OCI-LY3 (cell line): ENCODE data around the gene VSIG10L2.

ENCODE experiments used
- H2AFZ ChIP-seq: fragments of 200-600, 300-600 bp; shearing (Covaris generic); 2 replicates; pipeline ENCODE4 v1.6.0; 2014; ENCODE audit warnings: antibody characterized with exemption, low read depth, low read length
- H3K27ac ChIP-seq: fragments of 200-600, 300-600 bp; sonication (generic); 2 replicates; pipeline ENCODE4 v1.5.1; 2014; ENCODE audit warnings: mild to moderate bottlenecking, low read length, moderate library complexity, mixed read lengths
- H3K27me3 ChIP-seq: fragments of 200-600, 300-600 bp; sonication (generic); 2 replicates; pipeline ENCODE4 v1.6.1; 2014; ENCODE audit warnings: low read depth, low read length, mixed read lengths
- H3K36me3 ChIP-seq: fragments of 200-600, 300-600 bp; sonication (generic); replicated peaks from 2 replicates; pipeline ENCODE3; 2014; ENCODE audit warnings: low read depth, low read length, mixed read lengths
- H3K4me1 ChIP-seq: fragments of 300-600, 200-600 bp; sonication (generic); 2 replicates; pipeline ENCODE4 v1.6.1; 2014; ENCODE audit warnings: low read length, mixed read lengths
- H3K4me2 ChIP-seq: fragments of 200-600, 300-600 bp; sonication (generic); 2 replicates; pipeline ENCODE4 v1.6.1; 2014; ENCODE audit warnings: low read length, mixed read lengths
- H3K4me3 ChIP-seq: fragments of 300-600, 200-600 bp; sonication (generic); 2 replicates; pipeline ENCODE4 v1.5.1; 2014; ENCODE audit warnings: antibody characterized with exemption, mild to moderate bottlenecking, low read length, moderate library complexity
- H3K79me2 ChIP-seq: fragments of 300-600, 200-600 bp; shearing (Covaris generic); 2 replicates; pipeline ENCODE4 v1.6.1; 2014; ENCODE audit warnings: mild to moderate bottlenecking, low read length, mixed read lengths
- H3K9ac ChIP-seq: fragments of 300-600, 200-600 bp; shearing (Covaris generic); 2 replicates; pipeline ENCODE4 v1.6.0; 2014; ENCODE audit warnings: mild to moderate bottlenecking, low read length, moderate library complexity
- H3K9me3 ChIP-seq: fragments of 200-600, 300-600 bp; shearing (Covaris generic); 2 replicates; pipeline ENCODE4 v1.6.1; 2014; ENCODE audit warnings: low read length, mixed read lengths; ENCODE audit not compliant: insufficient read depth
- H4K20me1 ChIP-seq: fragments of 200-600, 300-600 bp; sonication (generic); 2 replicates; pipeline ENCODE4 v1.6.1; 2016; ENCODE audit warnings: low read length, mixed read lengths; ENCODE audit not compliant: insufficient read depth
- EZH2phosphoT487 ChIP-seq: fragments of 200-600 bp; shearing (Covaris generic); IDR thresholded peaks from 2 replicates; pipeline ENCODE4 v1.6.1; 2018; ENCODE audit warnings: antibody characterized with exemption, mixed run types, low read depth
- TF ChIP-seq, protein P1 (sequence below): fragments of 200-600, 300-600 bp; sonication (generic); IDR thresholded peaks from 2 replicates; pipeline ENCODE4 v1.5.1; 2014; ENCODE audit warnings: antibody characterized with exemption, low read length, low read depth

Gene VSIG10L2

DNA sequence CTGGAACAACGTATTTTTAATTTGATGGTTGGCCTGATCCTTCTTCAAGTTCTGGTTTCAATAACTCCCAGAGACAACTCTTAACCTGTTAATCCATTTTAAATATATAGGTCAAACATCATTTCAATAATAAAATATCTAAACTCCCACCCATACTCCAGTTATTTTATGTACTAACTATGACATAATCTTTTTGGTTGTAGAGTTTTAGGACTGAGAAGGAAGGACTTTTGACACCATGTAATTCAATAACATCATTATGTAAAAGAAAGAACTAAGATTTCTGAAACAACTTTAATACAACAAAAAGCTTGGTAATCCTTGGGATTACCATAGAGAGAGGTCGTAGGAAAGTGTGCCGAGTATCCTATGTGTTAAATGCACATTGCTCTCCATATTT is 31.5 kb downstream of the VSIG10L2 start:
- no peak overlapping the region for H3K9ac ChIP-seq
- no peaks in the 10 kb centered on the region; the same call in 1 of the 2 replicates for H4K20me1 ChIP-seq
- H3K27ac ChIP-seq, result no peak overlapping the region
- H3K9me3 ChIP-seq, result no peaks in the 10 kb centered on the region
- H3K4me3 ChIP-seq, result no peak overlapping the region
- H3K27me3 ChIP-seq, result no peaks in the 10 kb centered on the region
- no peak overlapping the region for H3K4me2 ChIP-seq
- H3K79me2 ChIP-seq, result no peaks in the 10 kb centered on the region
- no peak overlapping the region for H2AFZ ChIP-seq
- H3K4me1 ChIP-seq, result no peaks in the 10 kb centered on the region
- TF ChIP-seq EZH2phosphoT487, result no peak
- TF ChIP-seq, protein P1, sequence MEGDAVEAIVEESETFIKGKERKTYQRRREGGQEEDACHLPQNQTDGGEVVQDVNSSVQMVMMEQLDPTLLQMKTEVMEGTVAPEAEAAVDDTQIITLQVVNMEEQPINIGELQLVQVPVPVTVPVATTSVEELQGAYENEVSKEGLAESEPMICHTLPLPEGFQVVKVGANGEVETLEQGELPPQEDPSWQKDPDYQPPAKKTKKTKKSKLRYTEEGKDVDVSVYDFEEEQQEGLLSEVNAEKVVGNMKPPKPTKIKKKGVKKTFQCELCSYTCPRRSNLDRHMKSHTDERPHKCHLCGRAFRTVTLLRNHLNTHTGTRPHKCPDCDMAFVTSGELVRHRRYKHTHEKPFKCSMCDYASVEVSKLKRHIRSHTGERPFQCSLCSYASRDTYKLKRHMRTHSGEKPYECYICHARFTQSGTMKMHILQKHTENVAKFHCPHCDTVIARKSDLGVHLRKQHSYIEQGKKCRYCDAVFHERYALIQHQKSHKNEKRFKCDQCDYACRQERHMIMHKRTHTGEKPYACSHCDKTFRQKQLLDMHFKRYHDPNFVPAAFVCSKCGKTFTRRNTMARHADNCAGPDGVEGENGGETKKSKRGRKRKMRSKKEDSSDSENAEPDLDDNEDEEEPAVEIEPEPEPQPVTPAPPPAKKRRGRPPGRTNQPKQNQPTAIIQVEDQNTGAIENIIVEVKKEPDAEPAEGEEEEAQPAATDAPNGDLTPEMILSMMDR, result no peak
- H3K36me3 ChIP-seq, result no peaks in the 10 kb centered on the region

DNA sequence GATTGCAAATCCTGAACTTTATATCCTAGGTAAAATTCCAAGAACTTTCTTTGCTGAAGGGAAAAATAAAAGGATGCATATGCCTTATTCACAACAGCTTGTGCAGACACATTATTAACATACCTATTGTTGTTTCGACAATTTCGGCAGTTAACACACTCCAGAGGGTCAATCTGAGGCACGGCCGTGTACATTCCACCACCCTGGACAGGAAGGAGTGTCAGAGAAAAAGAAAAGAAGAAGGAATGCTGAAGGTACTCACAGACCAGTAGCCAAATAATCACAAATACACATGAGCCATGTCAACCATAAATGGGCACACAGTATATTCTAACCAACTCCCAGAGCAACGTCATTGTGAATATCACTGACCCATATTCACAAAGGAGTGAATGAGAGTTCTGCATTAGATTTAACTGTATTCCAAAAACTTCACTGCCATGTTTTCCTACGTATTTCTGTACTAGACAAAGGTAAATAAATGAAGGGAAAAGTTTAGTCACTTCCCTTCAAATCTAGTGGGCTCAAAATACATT is 32.4 kb downstream of the VSIG10L2 start:
- Histone ChIP-seq H3K79me2 (no peaks in the 10 kb centered on the region), H2AFZ (no peak overlapping the region), H3K9ac (no peak overlapping the region), H3K27me3 (no peaks in the 10 kb centered on the region), H3K4me1 (peaks cover 7% of the 10 kb centered on the region), H3K4me3 (no peak overlapping the region), H4K20me1 (no peaks in the 10 kb centered on the region; the same call in 1 of the 2 replicates), H3K4me2 (no peak overlapping the region), H3K27ac (no peak overlapping the region), H3K36me3 (no peaks in the 10 kb centered on the region), H3K9me3 (no peaks in the 10 kb centered on the region)
- TF ChIP-seq, protein P1, result no peak

DNA sequence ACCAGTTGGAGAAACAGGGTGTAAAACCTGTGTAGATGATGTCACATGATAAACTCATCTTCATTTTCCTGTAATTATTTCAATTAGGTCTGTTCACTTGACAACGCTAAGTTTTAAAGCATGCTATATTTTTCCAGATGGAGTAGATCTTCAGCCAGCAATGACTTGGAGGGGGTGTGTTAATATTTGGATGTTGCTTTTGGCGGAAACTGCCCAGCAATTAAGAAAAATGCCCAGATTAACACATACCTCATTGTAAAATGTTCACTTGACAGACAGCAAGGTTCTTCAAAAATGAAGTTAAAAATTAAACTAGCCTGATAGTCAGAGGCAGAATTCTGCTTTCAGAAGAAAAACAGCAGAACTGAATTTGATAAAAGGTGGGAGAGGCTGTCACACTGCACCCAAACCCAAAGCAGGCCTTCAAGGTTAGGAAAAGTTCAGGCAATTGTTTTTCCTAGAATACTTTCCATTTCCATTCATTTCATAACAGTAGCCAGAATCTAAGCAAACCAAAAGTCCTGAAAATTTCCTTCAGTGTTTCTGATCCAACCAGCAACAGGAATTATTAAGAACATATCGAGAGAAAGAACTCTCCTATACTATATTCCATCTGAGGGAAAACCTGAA is 33.0 kb downstream of the VSIG10L2 start:
- Histone ChIP-seq H3K9ac (no peak overlapping the region), H2AFZ (no peak overlapping the region), H3K27ac (no peak overlapping the region), H4K20me1 (no peaks in the 10 kb centered on the region; the same call in 1 of the 2 replicates), H3K36me3 (no peaks in the 10 kb centered on the region), H3K4me2 (no peak overlapping the region), H3K27me3 (no peaks in the 10 kb centered on the region), H3K79me2 (no peaks in the 10 kb centered on the region), H3K4me1 (peaks cover 9% of the 10 kb centered on the region), H3K9me3 (no peaks in the 10 kb centered on the region), H3K4me3 (no peak overlapping the region)
- no peak for TF ChIP-seq EZH2phosphoT487
- TF ChIP-seq, protein P1, result no peak

DNA sequence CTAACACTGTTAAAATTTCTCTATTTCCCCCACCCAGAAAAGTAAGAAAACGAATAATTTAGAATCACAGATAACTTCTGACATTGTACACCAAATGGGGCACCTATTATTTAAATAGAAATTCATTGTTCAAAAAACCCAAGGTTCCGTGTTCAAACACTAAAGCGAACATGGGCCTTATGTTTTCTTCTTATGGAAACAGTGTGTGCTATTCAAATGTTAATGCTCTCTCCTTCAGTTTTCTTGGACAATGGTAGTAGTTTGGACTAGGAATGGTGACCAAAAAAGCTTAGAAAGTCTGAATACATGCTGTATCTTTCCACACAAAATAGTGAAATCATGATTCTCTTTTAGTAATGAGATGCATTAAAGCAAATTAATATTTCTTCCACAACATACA is 33.7 kb downstream of the VSIG10L2 start:
- Histone ChIP-seq H3K4me2 (no peak overlapping the region), H3K27me3 (no peaks in the 10 kb centered on the region), H2AFZ (no peak overlapping the region), H3K27ac (no peak overlapping the region), H3K36me3 (no peaks in the 10 kb centered on the region), H3K9ac (no peak overlapping the region), H4K20me1 (no peaks in the 10 kb centered on the region; the same call in 1 of the 2 replicates), H3K79me2 (no peaks in the 10 kb centered on the region), H3K9me3 (no peaks in the 10 kb centered on the region), H3K4me1 (peaks cover 9% of the 10 kb centered on the region), H3K4me3 (no peak overlapping the region)
- TF ChIP-seq, protein P1, result no peak
- TF ChIP-seq EZH2phosphoT487, result no peak
